GM18858 (cell line): ENCODE measurements around the gene ESD.
"Not testable (repeated sequence)": the region's sequence is repeated elsewhere in the genome, so short reads cannot be mapped to it uniquely, and the experiment has no call there.

Experiments
- ATAC-seq: cut with Tn5 transposase; IDR thresholded peaks from one replicate; pipeline ENCODE4 v1.9.1; 2021; ENCODE audit not compliant: unreplicated experiment

Gene ESD

DNA sequence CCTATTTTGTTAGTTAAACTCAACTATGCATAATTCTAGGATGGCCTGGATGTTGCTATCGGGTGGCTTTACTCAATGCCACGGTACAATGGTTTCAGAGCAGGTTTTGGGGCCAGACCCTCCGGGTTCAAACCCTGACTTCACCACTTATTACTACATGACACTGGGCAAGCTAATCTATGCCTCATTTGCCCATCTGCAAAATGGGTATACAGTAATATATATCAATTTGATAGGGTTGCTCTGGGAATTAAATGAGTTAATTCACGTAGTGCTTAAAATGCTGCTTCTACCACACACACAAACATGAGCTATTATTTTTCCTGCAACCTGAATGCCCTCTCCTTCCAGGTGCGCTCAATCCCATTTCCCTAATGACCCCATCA lies 839 bp downstream of the ESD start:
- ATAC-seq = no peak

DNA sequence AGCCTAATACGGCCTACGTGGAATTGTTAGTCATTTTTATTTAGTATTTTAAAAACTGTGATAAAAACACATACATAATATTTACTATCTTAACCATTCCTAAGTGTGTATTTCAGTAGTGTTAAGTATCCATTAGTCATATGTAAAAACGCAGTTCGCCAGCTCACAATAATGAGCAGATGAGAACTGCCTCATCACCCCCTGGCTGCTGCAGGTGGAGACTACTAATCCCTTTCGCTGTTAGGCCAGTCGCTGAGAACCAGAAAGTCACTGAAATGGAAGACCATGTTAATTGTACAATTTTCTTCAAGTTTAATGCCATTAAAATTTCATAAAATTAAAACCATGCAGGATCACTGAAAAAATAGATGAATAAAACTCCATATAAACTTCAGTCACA lies 1.6 kb downstream of the ESD start:
- no peak for ATAC-seq

DNA sequence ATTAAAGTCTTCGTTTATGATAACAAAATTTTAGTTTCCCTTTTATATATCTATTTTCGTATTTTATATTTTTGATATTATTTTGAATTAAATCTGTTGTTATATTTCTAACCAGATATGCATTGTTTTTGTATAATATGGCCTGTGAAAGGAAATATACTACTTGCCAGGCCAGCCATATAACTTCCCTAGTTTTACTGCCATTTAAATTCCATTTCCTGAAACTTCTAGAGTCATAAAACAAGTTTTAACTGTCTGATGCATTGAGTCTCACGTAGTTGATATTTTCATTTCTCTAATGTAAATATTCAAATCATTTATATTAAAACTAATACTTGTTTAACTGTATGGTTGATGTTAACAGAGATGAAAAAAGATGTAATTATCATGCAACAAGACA lies 13.5 kb downstream of the ESD start:
- no peak for ATAC-seq

DNA sequence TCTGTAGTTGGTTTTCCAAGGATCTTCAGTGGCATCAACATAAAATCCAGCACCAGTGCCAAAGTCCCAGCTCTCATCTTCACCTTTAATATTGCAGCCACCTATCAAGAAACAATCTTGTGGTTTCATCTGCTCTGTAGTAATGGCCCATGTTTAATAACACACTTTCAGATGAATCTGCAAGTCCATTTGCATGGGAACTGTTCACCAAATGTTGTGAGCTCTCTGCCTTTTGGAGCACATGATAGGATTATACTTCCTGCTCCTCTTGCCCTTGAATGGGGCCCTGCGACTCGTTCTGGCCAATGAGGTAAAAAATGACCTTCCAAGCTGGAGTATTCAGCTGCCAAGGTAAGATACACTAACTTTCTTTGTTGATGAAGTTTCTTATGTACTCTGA lies 14.3 kb downstream of the ESD start:
- ATAC-seq = no peak

DNA sequence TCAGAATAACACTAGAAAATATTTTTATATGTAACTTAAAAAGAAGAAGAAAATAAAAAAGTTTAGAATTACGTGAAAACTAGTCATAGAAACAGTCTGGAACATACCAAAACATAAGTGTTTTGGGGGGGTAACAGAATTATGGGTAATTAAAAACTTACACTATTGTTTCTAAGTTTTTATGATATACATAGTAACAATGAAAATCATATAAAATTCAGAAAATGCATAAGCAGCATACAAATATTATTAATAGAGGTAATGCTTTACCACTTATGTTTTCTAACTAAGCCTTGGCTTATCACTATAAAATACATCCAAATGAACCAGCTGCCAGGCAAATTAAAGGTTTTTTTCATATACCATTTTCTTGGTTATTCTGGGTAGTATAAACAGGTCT lies 14.9 kb downstream of the ESD start:
- ATAC-seq = no peak

DNA sequence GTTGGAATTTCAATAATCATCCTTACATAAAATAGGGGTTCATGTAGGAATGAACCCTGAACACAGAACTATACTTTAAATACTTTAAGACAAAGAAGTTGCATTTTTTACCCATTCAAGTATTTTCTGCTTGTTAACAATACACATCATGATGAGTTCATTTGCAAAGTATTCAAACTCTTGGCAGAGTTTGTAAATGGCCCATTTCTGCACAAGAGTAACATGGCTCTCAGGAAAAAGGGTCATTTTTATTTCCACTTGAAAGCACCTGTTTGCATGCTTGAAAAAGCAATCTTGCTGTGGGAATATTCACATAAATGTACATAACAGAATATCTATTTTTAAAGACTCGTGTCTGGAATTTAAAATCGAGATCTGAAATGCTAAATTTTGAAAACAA lies 18.1 kb downstream of the ESD start:
- no peak for ATAC-seq

DNA sequence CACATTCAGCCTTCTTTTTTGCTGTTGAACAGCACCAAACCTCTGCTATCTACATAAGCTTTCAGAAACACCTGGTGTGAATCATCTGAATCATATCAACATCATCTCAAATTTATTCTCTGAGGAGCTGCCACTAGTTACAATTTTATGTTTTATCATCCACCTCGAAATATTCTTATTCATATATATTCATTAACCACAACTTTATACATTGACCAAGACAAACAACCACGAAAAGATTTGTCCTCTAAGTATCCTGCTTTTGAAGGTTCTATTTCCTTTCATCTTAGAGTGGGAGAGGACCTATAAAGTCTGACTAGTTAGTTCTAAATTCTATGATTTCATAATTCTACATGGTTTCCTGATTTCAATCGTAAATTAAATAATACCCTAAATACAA lies 18.9 kb downstream of the ESD start:
- no peak for ATAC-seq

DNA sequence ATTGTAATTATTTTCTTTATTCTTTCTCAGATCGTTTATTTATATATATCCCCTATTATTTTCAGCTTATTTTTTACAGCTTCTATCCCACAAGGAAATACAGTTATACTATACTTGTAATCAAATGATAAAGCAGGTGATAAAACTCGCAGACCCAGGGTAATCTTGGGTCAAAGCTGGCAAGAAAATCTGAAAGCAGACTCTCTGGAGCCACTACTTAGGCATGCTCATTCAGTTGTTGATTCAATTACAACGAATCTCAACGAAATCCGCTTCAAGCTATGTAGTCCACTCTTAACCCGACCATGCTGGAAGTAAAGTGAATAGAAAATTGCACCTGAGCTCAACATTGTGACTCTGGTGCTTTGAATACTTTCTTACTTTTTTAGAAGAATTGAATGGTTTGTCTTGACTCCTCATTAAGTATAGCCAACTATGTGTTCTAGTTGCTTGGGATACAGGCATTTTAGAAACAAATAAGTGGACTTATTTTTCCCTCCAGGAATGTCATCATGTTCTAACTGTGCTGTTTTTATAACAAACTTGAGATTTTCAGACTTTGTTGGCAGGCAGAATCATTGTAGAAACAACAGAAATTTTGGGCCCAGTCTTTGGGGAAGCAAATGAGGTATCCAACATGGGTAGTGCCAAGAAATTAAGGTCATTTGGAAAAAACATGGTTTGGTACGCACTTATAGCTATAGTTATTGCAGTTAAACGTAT lies 21.4 kb downstream of the ESD start:
- ATAC-seq = no peak

DNA sequence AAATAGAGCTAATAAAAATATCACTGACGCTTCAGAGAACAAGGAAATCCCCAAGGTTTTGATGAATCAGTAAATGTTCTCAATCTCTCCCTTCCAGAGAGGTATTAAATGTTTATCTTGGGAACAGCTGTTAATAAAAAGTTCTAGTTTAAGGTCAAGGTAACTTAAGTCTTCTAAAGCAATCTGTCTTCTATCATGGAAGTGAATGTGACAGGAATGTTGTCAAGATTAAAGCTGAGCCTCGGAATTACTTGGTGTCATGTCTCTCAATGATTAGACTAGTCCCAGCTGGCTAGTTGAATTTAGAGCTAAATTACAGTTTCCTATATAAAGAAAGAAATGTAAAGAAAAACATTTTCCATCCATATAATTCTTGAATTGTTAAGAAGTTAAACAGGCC lies 23.4 kb downstream of the ESD start:
- ATAC-seq = no peak

DNA sequence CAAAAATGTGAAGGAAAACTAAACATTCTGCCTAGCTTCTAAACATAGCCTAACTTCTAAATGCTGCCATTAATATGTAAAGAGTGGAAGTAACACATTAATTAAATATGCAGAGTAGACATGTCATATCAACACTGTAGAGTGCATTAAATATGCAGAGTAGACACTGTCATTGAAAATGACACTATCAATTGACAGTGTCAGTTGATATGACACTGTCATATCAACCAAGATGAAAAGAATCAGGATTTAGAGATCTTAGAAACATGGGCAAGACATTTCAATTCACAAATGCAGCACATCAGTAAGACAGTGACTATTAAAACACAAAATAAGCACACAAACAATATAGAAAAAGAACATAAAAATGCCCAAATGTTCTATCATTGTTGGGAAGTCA lies 25.3 kb downstream of the ESD start:
- ATAC-seq = no peak

DNA sequence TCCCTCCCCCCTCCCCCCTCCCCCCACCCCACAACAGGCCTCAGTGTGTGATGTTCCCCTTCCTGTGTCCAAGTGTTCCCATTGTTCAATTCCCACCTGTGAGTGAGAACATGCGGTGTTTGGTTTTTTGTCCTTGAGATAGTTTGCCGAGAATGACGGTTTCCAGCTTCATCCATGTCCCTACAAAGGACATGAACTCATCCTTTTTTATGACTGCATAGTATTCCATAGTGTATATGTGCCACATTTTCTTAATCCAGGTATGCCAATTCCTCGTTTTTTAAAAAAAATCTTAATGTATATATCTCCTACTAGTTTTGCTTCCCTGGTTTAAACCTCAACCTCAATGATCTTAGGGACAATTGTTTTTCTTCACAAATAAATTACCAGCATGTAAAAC lies 27.0 kb downstream of the ESD start:
- not testable (repeated sequence) for ATAC-seq

DNA sequence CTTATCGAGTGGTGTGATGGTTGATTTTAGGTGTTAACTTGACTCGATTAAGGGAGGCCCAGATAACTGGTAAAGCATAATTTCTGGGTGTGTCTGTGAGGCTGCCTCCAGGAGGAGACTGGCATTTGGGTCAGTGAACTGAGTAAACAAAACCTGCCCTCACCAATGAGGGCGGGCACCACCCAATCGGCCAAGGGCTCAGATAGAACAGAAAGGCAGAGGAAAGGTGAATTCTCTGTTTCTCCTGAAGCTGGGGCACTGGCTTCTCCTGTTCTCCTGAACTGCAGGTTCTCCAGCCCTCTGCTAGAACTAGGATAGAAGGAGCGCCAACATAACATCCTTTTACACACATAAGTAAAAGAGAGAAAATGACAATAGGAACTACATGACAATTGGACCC lies 35.1 kb downstream of the ESD start:
- ATAC-seq = no peak

DNA sequence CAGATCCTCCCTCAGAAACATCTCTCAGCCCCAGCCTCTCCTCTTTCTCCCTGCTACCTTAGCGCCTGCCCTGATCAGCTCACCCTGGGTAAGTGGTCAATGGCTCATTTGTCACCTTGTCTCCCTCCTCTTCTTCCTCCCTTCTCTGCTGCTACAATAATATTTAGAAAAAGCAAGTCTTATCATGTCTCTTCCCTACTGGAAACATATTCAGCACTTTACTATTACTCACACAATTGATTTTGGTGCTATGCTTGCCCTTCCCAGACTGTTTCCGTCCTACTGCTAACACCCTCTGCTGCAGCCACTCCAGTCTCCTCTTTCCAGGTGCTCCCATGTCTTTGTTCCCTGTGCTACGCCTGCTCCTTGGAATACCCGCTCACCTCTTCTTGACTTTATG lies 35.8 kb downstream of the ESD start:
- ATAC-seq = no peak

DNA sequence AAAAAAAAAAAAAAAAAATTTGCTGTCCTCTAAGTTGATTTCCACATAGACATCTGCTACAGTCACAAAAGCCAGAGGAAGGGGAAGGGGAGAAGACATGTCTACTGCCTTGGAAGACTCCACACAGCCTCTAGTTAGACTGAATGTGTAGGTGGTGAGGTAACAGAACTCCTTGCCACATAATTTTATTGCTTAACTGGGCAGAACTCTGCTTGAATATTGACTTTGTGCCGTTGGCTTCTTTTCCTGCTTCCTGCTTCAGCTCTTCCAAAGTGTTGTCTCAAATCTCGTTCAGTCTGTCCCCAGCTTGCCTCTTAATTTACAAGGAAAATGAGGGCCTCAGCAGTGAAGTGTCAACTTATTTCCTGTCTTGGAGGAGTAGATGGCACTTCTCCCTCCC lies 37.1 kb downstream of the ESD start:
- no peak for ATAC-seq

DNA sequence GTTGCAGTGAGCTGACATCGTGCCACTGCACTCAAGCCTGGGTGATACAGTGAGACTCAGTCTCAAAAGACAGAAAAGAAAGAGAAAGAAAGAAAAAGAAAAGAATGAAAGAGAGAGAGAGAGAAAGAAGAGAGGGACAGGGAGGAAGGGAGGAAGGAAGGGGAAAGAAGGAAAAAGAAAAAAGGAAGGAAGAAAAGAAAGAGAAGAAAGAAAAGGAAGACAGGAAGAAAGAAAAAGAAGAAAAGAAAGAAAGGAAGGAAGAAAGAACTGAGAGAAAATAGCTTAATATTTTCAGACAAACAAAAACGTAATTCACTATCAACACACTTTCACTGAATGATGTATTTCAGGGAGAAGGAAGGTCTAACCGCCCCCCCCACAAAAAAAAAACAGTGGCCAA lies 39.3 kb downstream of the ESD start:
- no peak for ATAC-seq

DNA sequence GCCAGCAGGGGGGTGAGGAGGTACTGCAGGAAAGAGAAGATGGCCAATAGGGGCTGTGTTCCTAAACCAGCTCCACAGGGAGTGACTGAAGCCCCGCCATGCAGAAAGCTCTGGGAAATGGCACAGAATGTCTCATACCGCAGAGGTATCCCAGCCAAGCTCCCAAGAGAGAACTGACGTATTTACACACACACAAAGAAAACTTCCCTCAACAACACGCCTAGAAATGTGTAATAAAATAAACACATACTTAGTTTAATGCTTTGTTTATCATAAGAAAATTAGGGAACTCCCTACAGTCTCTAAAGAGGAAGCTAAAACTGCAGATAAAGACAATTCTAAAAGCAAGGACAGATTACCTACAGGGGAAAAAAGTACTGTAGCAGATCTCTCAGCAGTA lies 40.0 kb downstream of the ESD start:
- ATAC-seq = no peak

DNA sequence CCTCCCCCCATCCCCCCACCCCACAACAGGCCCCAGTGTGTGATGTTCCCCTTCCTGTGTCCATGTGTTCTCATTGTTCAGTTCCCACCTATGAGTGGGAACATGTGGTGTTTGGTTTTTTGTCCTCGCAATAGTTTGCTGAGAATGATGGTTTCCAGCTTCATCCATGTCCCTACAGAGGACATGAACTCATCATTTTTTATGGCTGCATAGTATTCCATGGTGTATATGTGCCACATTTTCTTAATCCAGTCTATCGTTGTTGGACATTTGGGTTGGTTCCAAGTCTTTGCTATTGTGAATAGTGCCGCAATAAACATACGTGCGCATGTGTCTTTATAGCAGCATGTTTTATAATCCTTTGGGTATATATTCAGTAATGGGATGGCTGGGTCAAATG lies 41.5 kb downstream of the ESD start:
- ATAC-seq = not testable (repeated sequence)

DNA sequence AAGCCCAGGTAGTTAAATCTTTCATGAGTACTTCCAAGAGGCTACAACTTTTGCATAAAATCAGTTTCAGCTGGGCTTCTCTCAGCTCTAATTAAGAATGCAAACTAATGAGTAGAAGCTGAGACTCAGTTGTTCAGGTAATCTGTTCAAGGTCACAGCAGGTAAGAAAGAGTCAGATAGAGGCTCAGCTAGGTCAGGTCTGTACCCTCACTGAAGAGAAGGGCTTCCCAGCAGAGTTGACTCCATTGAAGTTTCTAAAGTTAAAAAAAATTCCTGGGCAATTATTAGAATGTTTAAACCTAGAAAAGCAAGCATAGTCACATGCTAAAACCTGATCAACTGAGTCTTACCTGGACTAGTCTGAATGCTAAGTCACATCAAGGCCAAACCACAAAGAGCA lies 42.1 kb downstream of the ESD start:
- ATAC-seq = no peak

DNA sequence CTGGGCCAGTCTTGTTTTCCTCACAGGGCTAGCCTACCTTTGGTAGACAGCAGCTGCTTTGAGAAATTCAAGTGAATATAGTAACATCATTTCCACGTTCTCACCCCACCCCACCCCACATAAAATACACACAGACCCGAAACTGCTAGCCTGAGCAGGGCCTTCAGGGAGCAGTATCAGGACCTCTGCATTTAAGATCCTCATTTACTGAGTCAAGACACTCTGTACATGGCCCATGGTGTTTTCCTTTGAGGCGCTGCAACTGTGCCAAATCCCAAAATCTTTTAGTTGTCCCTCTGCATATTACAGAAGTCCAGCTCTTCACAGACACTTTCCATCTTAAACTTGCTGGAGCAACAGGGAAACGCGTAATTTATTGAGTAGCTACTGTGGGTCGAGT lies 43.0 kb downstream of the ESD start:
- no peak for ATAC-seq

DNA sequence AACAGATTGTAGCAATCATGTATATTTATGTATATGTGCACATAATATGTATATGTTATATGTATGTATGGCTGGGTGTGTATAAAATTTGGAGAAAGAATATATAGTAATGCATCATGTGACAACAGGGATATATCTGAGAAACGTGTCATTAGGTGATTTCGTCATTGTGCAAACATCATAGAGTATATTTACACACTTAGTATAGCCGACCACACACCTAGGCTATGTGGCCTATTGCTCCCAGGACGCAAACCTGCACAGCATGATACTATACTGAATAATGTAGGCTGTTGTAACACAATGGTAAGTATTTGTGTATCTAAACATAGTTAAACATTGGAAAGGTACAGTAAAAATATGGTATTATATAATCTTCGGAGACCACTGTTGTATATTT lies 43.8 kb downstream of the ESD start:
- ATAC-seq = no peak

DNA sequence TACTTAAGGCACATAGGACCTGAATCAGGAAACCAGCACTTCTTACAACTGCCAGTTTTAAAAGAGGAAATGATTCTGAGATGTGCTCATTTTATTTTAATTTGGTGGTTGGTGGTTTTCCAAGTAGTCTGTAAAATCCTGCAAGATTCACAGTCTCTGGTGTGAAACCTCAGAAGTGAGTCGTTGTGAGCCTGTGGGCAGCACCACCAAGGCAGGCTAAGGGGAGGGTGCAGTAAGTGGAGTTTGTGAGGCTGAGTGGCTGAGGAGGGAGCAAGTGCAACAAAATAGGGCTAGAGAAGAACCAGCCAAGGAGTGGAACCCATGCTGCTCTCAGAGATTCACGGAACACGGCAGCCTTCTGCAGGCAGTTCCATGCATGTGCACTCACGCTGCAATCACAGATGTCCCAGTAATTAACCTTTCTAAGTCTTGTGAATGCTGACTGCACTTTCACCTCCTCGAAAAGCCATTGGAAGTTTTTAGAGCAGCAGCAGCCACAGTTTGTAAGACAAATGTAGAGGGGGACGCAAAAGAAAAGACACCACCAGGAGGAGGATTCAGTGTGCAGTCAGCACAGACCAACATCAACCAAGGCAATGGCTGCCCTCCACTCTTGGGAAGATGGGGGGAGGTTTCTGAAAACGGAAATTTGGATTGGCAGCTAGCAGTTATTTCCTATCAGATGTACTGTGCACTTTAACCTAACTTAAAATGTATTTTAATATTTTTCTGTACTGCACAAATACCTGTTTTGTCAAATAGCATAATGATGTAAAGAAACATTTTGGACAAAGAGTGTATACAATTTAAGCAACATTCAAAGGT lies 44.9 kb downstream of the ESD start:
- ATAC-seq = peak; percentile 83

DNA sequence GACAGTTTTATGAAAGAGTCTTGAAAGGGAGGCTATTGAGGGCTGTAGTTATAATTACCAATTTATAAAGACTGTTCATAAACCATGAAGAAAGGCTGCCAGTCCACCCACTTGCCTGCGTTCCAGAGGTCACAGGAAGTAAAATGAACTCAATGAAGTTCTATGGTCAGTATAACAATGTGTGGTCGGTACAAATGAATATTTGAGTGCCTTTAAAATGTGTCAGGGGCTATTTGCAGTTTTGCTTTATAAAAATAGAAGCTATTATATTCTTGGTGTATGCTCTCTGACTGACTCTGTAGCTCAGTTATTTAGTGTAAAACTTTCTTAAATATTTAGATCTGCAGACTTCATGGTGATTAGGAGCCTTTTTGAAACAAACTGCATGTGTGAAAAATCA lies 47.0 kb downstream of the ESD start:
- ATAC-seq = no peak

DNA sequence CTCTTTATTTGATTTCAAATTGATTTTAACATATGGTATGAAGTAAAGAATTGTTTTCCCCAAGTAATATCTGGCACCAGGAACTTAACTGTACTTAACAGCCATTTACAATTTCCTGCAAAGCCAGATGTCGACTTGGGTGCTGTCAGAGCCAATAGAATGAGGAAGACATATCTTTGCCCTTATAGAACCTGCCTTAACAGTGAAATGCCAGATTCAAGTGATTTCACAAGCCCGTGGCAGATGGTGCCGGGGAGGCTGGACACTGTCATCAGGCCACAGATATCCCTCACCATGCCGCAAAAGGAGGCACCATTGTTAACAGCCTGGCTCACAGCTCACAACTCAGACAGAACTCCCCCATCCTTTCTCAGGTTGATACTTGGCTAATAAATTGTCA lies 48.7 kb downstream of the ESD start:
- no peak for ATAC-seq
